HCT116 (cell line): Measurements from ENCODE around the gene ARRDC3. TPM values are rescaled to one million over a fixed set of nuclear protein-coding genes. Genes with fewer than 3 reads are reported as not detected.

Experiments used
- ATAC-seq: fragments of 200-7000 bp; cut with Tn5 transposase; 2 replicates; pipeline ENCODE4 v1.9.1; 2020; ENCODE audit warnings: mild to moderate bottlenecking, moderate library complexity
- BruUV-seq: library from RNA; stranded (reverse); fragments of 400-500 nt; replicated peaks from 2 replicates; lab custom pipeline; 2021; lab: Mats Ljungman, UMichigan
- CTCF ChIA-PET: fragments of 300-600 bp; sonication (Branson Sonifier 250); formaldehyde crosslinking; loops from one replicate; lab custom pipeline; 2021; ENCODE audit warnings: antibody characterized with exemption; lab: Charles Lee
- POLR2A ChIA-PET: fragments of 300-600, 350-600 bp; sonication (Branson Sonifier 250); formaldehyde crosslinking; loops from one replicate; lab custom pipeline; 2021; ENCODE audit warnings: antibody characterized with exemption; lab: Charles Lee
- RAD21 ChIA-PET, 2 experiments: fragments of 300-600 bp; sonication (Branson Sonifier 250); formaldehyde crosslinking; loops; one replicate each; lab custom pipeline; 2023; ENCODE audit warnings: low total read pairs in 2 of 2; ENCODE audit not compliant: uncharacterized antibody in 2 of 2, unreplicated experiment in 2 of 2, low non-redundant PET in 1 of 2; lab: Charles Lee
- DNase-seq: peaks from one replicate; pipeline ENCODE4 v3.0.0-alpha.2; 2010; ENCODE audit warnings: low read depth, low spot score
- H2AFZ ChIP-seq: fragments of 200-600 bp; shearing (Covaris generic), sonication (generic); 2 replicates; pipeline ENCODE4 v1.6.1; 2017; ENCODE audit warnings: low read depth, mixed run types, mixed read lengths, antibody characterized with exemption, low read length; ENCODE audit not compliant: poor library complexity, severe bottlenecking
- H3K27ac ChIP-seq: 2 replicates; pipeline ENCODE4 v1.5.1; 2012; ENCODE audit warnings: low read depth, low read length
- H3K27me3 ChIP-seq: fragments of 200-600 bp; sonication (generic); 2 replicates; pipeline ENCODE4 v1.6.1; 2016; ENCODE audit warnings: mixed run types, low read length, mixed read lengths; ENCODE audit not compliant: insufficient read depth
- H3K36me3 ChIP-seq, 2 experiments: fragments of 200-500 bp in 1 of 2; fragments of 200-600 bp in 1 of 2; sonication (Bioruptor generic) in 1 of 2; sonication (generic) in 1 of 2; 2 replicates each; pipeline versions ENCODE4 v1.5.1 to v1.6.1; 2014 to 2016; ENCODE audit warnings: low read length in 2 of 2, inconsistent platforms in 1 of 2, mixed read lengths in 1 of 2, mixed run types in 1 of 2; ENCODE audit not compliant: insufficient read depth in 2 of 2, control insufficient read depth in 1 of 2
- H3K4me1 ChIP-seq, 2 experiments: fragments of 200-600 bp in 1 of 2; sonication (generic) in 1 of 2; 2 replicates each; pipeline versions ENCODE4 v1.5.1 to v1.6.1; 2012 to 2017; ENCODE audit warnings: low read length in 2 of 2, inconsistent platforms in 1 of 2, mild to moderate bottlenecking in 1 of 2, mixed read lengths in 1 of 2, mixed run types in 1 of 2, moderate library complexity in 1 of 2; ENCODE audit not compliant: insufficient read depth in 2 of 2, control insufficient read depth in 1 of 2
- H3K4me2 ChIP-seq: fragments of 200-600 bp; sonication (generic); 2 replicates; pipeline ENCODE4 v1.6.1; 2017; ENCODE audit warnings: mixed run types, low read length, mixed read lengths
- H3K4me3 ChIP-seq, 2 experiments: fragments of 200-600 bp in 1 of 2; sonication (generic) in 1 of 2; replicated peaks in 1 of 2; 2 replicates each; pipeline ENCODE4 v1.5.1; 2011 to 2016; ENCODE audit warnings: low read length in 2 of 2, control low read depth in 1 of 2, low read depth in 1 of 2, mild to moderate bottlenecking in 1 of 2, mixed read lengths in 1 of 2, mixed run types in 1 of 2
- H3K79me2 ChIP-seq: fragments of 200-600 bp; sonication (generic); 2 replicates; pipeline ENCODE4 v1.6.1; 2017; ENCODE audit warnings: mild to moderate bottlenecking, mixed run types, low read length, moderate library complexity, mixed read lengths; ENCODE audit not compliant: insufficient read depth
- H3K9ac ChIP-seq: fragments of 200-600 bp; sonication (generic); 2 replicates; pipeline ENCODE4 v1.6.1; 2016; ENCODE audit warnings: low read length, mixed read lengths
- H3K9me2 ChIP-seq: fragments of 200-600 bp; sonication (generic), shearing (Covaris generic); 2 replicates; pipeline ENCODE4 v1.6.1; 2017; ENCODE audit warnings: mixed run types, mild to moderate bottlenecking, moderate library complexity; ENCODE audit not compliant: insufficient read depth
- H3K9me3 ChIP-seq, 2 experiments: fragments of 200-500 bp in 1 of 2; fragments of 200-600 bp in 1 of 2; sonication (Bioruptor generic) in 1 of 2; sonication (generic) in 1 of 2; 2 replicates each; pipeline ENCODE4 v1.6.1; 2014 to 2017; ENCODE audit warnings: low read length in 2 of 2, mixed read lengths in 2 of 2, inconsistent platforms in 1 of 2, low read depth in 1 of 2, mild to moderate bottlenecking in 1 of 2, mixed run types in 1 of 2, moderate library complexity in 1 of 2; ENCODE audit not compliant: control insufficient read depth in 1 of 2, insufficient read depth in 1 of 2
- H4K20me1 ChIP-seq: fragments of 200-600 bp; sonication (generic), shearing (Covaris generic); 2 replicates; pipeline ENCODE4 v1.6.1; 2017; ENCODE audit warnings: mixed run types, mild to moderate bottlenecking, moderate library complexity; ENCODE audit not compliant: insufficient read depth
- CBX3 ChIP-seq: IDR thresholded peaks from 2 replicates; pipeline ENCODE4 v1.6.1; 2012; ENCODE audit warnings: low read depth
- CEBPB ChIP-seq: IDR thresholded peaks from 2 replicates; pipeline ENCODE4 v1.6.1; 2012; ENCODE audit warnings: low read depth
- EGR1 ChIP-seq: IDR thresholded peaks from 2 replicates; pipeline ENCODE4 v1.6.1; 2012; ENCODE audit warnings: low read depth
- EZH2 ChIP-seq: fragments of 200-600 bp; sonication (generic); IDR thresholded peaks from 2 replicates; pipeline ENCODE4 v1.6.1; 2017; ENCODE audit warnings: antibody characterized with exemption, mixed run types
- POLR2A ChIP-seq: IDR thresholded peaks from 2 replicates; pipeline ENCODE4 v1.7.0; 2011; ENCODE audit warnings: borderline replicate concordance; ENCODE audit not compliant: insufficient read depth, insufficient read length; ENCODE audit errors: extremely low read depth
- RAD21 ChIP-seq: IDR thresholded peaks from 2 replicates; pipeline ENCODE4 v1.6.1; 2012; ENCODE audit warnings: low read depth, mild to moderate bottlenecking
- REST ChIP-seq: IDR thresholded peaks from 2 replicates; pipeline ENCODE4 v1.6.1; 2012; ENCODE audit warnings: low read depth
- SIN3A ChIP-seq: IDR thresholded peaks from 2 replicates; pipeline ENCODE4 v1.6.1; 2012; ENCODE audit warnings: low read depth
- YY1 ChIP-seq: IDR thresholded peaks from 2 replicates; pipeline ENCODE4 v1.6.1; 2011; ENCODE audit warnings: low read length, low read depth, moderate library complexity, mild to moderate bottlenecking; ENCODE audit not compliant: insufficient replicate concordance; ENCODE audit errors: extremely low read depth
- ZBTB33 ChIP-seq: IDR thresholded peaks from 2 replicates; pipeline ENCODE4 v1.6.1; 2011; ENCODE audit warnings: mild to moderate bottlenecking, low read length, moderate library complexity; ENCODE audit not compliant: insufficient replicate concordance; ENCODE audit errors: extremely low read depth
- intact Hi-C: fragments of 100-400 bp; cut with micrococcal nuclease; formaldehyde crosslinking; loops from 2 replicates; pipeline ENCODE4 v1.10.0; 2022
- total RNA-seq: library from RNA; stranded (reverse); gene quantifications from one replicate; pipeline ENCODE4 v1.2.1, GENCODE V29; 2021; ENCODE audit not compliant: unreplicated experiment

Gene ARRDC3
- total RNA-seq, 1 experiment from 2014 or later = 41.5 TPM

GRCh38 chr5:91407204-91407603 lies 24.1 kb upstream of the ARRDC3 start:
- ChIA-PET CTCF (interaction anchor here (1.4 kb wide), 1 partner anchor 12 kb away, joined by 6 read pairs; no protein-coding TSS in a partner anchor), RAD21 (no interaction called here), POLR2A (no interaction called here)
- H2AFZ ChIP-seq = no peak overlapping the region
- H3K4me1 ChIP-seq = no peaks in the 10 kb centered on the region
- no peak overlapping the region for H3K4me3 ChIP-seq
- H3K79me2 ChIP-seq = no peaks in the 10 kb centered on the region
- no peak overlapping the region for H3K9ac ChIP-seq
- DNase-seq (no peak), ATAC-seq (no peak)
- H4K20me1 ChIP-seq = no peaks in the 10 kb centered on the region
- no peaks in the 10 kb centered on the region for H3K9me3 ChIP-seq
- intact Hi-C loops = no loop called here
- no peaks in the 10 kb centered on the region for H3K36me3 ChIP-seq
- BruUV-seq = no TSS peak
- H3K9me2 ChIP-seq = no peaks in the 10 kb centered on the region
- no peak overlapping the region for H3K4me2 ChIP-seq
- H3K27me3 ChIP-seq = no peaks in the 10 kb centered on the region
- no peak for TF ChIP-seq CEBPB
- TF ChIP-seq POLR2A = no peak
- no peak for TF ChIP-seq EZH2
- no peak for TF ChIP-seq RAD21
- TF ChIP-seq ZBTB33 = no peak
- no peak for TF ChIP-seq YY1
- TF ChIP-seq CBX3 = no peak
- TF ChIP-seq EGR1 = no peak
- TF ChIP-seq REST = no peak
- TF ChIP-seq SIN3A = no peak
- no peak overlapping the region for H3K27ac ChIP-seq
